SK-N-SH (cell line): ENCODE results near the gene ANKRD40.

ENCODE experiments used
- CHD2 ChIP-seq: fragments of 150-350 bp; IDR thresholded peaks from 2 replicates; pipeline ENCODE4 v1.6.1; 2018; ENCODE audit warnings: low read length; ENCODE audit not compliant: partially characterized antibody
- CTCF ChIP-seq: fragments of 200-600 bp; sonication (generic); IDR thresholded peaks from 2 replicates; pipeline ENCODE4 v1.6.1; 2017; ENCODE audit warnings: antibody characterized with exemption, mild to moderate bottlenecking, moderate library complexity
- ELF1 ChIP-seq: IDR thresholded peaks from 2 replicates; pipeline ENCODE4 v1.4.0; 2012
- EP300 ChIP-seq, 2 experiments: IDR thresholded peaks; 2 replicates each; pipeline versions ENCODE4 v1.4.0 to v1.6.1; 2012; ENCODE audit warnings: borderline replicate concordance in 1 of 2, low read depth in 1 of 2, low read length in 1 of 2
- EZH2phosphoT487 ChIP-seq: fragments of 200-600 bp; sonication (generic); IDR thresholded peaks from 2 replicates; pipeline ENCODE4 v1.6.1; 2017; ENCODE audit warnings: low read depth, mixed run types, mild to moderate bottlenecking, antibody characterized with exemption, moderate library complexity, borderline replicate concordance
- JUND ChIP-seq: IDR thresholded peaks from 2 replicates; pipeline ENCODE4 v1.4.0; 2012
- NFIC ChIP-seq: IDR thresholded peaks from 2 replicates; pipeline ENCODE4 v1.4.0; 2012; ENCODE audit warnings: borderline replicate concordance
- POLR2AphosphoS5 ChIP-seq: IDR thresholded peaks from 2 replicates; pipeline ENCODE4 v1.6.1; 2012; ENCODE audit warnings: low read depth, low read length
- RAD21 ChIP-seq: IDR thresholded peaks from 2 replicates; pipeline ENCODE4 v1.6.1; 2012; ENCODE audit warnings: mild to moderate bottlenecking, low read length
- RCOR1 ChIP-seq: fragments of 150-350 bp; IDR thresholded peaks from 2 replicates; pipeline ENCODE4 v1.6.1; 2017; ENCODE audit warnings: antibody characterized with exemption, low read length
- RFX5 ChIP-seq: IDR thresholded peaks from 2 replicates; pipeline ENCODE4 v1.6.1; 2012; ENCODE audit warnings: mild to moderate bottlenecking, improper control_type of control experiment, low read length
- SMC3 ChIP-seq: IDR thresholded peaks from 2 replicates; pipeline ENCODE4 v1.6.1; 2012; ENCODE audit warnings: low read depth, low read length, improper control_type of control experiment
- USF1 ChIP-seq: IDR thresholded peaks from 2 replicates; pipeline ENCODE4 v1.4.0; 2012; ENCODE audit warnings: low read depth, borderline replicate concordance

GRCh38 chr17:50665838-50666237 lies 41.9 kb downstream of the ANKRD40 start:
- no peak for TF ChIP-seq RAD21
- no peak for TF ChIP-seq CTCF
- TF ChIP-seq POLR2AphosphoS5: no peak
- no peak for TF ChIP-seq NFIC
- no peak for TF ChIP-seq SMC3
- no peak for TF ChIP-seq USF1
- TF ChIP-seq ELF1: no peak
- TF ChIP-seq JUND: no peak
- TF ChIP-seq RFX5: no peak
- TF ChIP-seq RCOR1: no peak
- no peak for TF ChIP-seq CHD2
- no peak for TF ChIP-seq EP300 (IDR thresholded peaks at IDR 0.05; ENCODE audit: borderline replicate concordance in 1 of 2, low read depth in 1 of 2, low read length in 1 of 2)
- no peak for TF ChIP-seq EZH2phosphoT487
